ENCODE results near the gene SLCO2A1.

DNA sequence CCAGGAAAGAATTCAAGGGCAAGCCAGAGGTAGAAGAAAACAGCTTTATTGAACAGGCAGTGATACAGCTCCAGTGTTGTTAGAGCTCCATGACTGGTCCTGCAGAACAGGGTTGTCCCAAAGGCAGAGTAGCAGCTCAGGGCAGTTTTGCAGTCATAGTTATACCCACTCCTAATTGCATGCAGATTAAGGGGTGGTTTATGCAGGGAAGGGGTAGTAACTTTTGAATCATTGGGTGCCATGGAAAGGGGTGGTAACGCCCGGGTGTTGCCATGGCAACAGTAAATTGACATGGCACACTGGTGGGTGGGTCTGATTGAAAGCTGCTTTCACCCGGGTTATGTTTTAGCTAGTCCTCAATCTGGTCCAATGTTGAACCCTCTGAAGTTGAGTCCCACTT lies 124.3 kb downstream of the SLCO2A1 start:
- TF ChIP-seq POLR2A (IDR thresholded peaks at IDR 0.05) = no peak
- TF ChIP-seq, protein P1, sequence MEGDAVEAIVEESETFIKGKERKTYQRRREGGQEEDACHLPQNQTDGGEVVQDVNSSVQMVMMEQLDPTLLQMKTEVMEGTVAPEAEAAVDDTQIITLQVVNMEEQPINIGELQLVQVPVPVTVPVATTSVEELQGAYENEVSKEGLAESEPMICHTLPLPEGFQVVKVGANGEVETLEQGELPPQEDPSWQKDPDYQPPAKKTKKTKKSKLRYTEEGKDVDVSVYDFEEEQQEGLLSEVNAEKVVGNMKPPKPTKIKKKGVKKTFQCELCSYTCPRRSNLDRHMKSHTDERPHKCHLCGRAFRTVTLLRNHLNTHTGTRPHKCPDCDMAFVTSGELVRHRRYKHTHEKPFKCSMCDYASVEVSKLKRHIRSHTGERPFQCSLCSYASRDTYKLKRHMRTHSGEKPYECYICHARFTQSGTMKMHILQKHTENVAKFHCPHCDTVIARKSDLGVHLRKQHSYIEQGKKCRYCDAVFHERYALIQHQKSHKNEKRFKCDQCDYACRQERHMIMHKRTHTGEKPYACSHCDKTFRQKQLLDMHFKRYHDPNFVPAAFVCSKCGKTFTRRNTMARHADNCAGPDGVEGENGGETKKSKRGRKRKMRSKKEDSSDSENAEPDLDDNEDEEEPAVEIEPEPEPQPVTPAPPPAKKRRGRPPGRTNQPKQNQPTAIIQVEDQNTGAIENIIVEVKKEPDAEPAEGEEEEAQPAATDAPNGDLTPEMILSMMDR (IDR thresholded peaks at IDR 0.05) = no peak

Measured in gastroesophageal sphincter (tissue), 3 donors.